DOHH2 (cell line): Measurements from ENCODE around the gene NT5DC1.

ENCODE experiments used
- CTCF ChIP-seq: fragments of 200-600 bp; sonication (generic); IDR thresholded peaks from one replicate; pipeline ENCODE4 v1.5.1; 2014; ENCODE audit warnings: antibody characterized with exemption, mild to moderate bottlenecking, low read depth, low read length; ENCODE audit not compliant: poor library complexity, severe bottlenecking
- EZH2phosphoT487 ChIP-seq: fragments of 200-600 bp; sonication (generic); IDR thresholded peaks from 2 replicates; pipeline ENCODE4 v1.6.1; 2017; ENCODE audit warnings: borderline replicate concordance, mild to moderate bottlenecking, antibody characterized with exemption, low read length, moderate library complexity, mixed read lengths

DNA sequence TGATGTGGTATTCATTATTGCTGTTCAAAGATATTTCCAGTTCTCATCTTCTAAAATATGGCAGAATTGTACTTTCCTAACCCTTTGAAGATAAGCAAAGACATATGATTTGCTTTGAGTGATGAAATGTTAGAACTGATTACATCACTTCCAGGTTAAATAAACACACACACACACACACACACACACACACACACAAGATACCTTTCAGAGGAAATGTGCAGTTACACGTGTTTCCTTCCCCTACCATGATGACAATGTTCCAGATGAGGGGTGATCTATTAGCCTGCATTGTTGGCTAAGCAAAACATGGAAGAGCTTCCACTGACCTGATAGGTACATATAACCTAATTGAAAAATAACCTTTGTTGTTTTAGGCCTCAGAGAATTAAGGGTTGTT is 28.3 kb upstream of the NT5DC1 start:
- no peak for TF ChIP-seq CTCF
- TF ChIP-seq EZH2phosphoT487 = no peak
